SJCRH30 (cell line): ENCODE measurements around the gene ERN1. TPM values are rescaled to one million over a fixed set of nuclear protein-coding genes. Genes with fewer than 3 reads are reported as not detected.

Experiments
- DNase-seq, 2 experiments: peaks; one replicate each; pipeline ENCODE4 v3.0.0-alpha.2; 2015 to 2020
- H3K27ac ChIP-seq: fragments of 250-450 bp; sonication (Bioruptor Pico); 2 replicates; pipeline ENCODE4 v1.5.1; 2020; ENCODE audit warnings: mild to moderate bottlenecking, moderate library complexity
- H3K27me3 ChIP-seq: fragments of 250-450 bp; sonication (Bioruptor Pico); 2 replicates; pipeline ENCODE4 v1.5.1; 2020; ENCODE audit warnings: mild to moderate bottlenecking, moderate library complexity
- H3K36me3 ChIP-seq: fragments of 250-450 bp; sonication (Bioruptor Pico); 2 replicates; pipeline ENCODE4 v1.5.1; 2020; ENCODE audit warnings: mild to moderate bottlenecking, moderate library complexity
- H3K4me1 ChIP-seq: fragments of 250-450 bp; sonication (Bioruptor Pico); 2 replicates; pipeline ENCODE4 v1.5.1; 2020; ENCODE audit warnings: mild to moderate bottlenecking, moderate library complexity
- H3K4me3 ChIP-seq: fragments of 250-450 bp; sonication (Bioruptor Pico); 2 replicates; pipeline ENCODE4 v1.5.1; 2020; ENCODE audit warnings: mild to moderate bottlenecking, moderate library complexity
- H3K9me3 ChIP-seq: fragments of 250-450 bp; sonication (Bioruptor Pico); replicated peaks from 2 replicates; pipeline ENCODE4 v1.5.1; 2020; ENCODE audit warnings: mild to moderate bottlenecking, moderate library complexity
- total RNA-seq: library from RNA; depleted of rRNA; stranded (reverse); fragments of >200 nt; shearing (Covaris generic); gene quantifications from 2 replicates; pipeline ENCODE4 v1.2.3, GENCODE V29; 2014

ERN1 gene
- total RNA-seq, 1 experiment from 2014 or later: 2.2 TPM

DNA sequence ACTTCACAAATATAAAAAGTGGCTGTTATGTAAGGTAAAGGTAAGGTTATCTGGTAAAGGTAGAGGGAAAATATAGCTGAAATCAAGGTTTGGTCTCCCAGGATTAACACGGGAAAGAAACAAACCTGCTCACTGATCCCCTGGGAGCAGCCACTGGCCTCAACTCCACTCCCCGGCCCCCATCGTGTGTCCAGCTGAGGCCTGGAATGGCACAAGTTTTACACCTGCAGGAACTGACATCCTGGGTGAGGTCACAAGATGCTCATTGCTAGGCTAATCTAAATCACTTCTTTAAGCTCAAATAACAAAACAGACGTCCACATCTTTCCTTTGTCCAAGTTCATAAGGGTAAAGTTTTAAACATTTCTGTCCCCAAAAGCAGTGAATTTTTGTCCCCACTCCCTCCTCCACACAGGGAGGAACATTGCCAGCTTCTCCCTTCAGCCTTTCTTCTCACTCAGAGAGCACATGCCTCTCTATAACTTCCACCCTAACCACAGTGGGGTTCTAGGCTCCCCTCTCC, 46.3 kb downstream of the ERN1 start:
- Histone ChIP-seq H3K4me1 (peaks cover 5% of the 10 kb centered on the region; the same call in 1 of the 2 replicates), H3K4me3 (no peak overlapping the region), H3K9me3 (no peaks in the 10 kb centered on the region), H3K36me3 (no peaks in the 10 kb centered on the region), H3K27me3 (no peaks in the 10 kb centered on the region), H3K27ac (no peak overlapping the region)
- no peak for DNase-seq

DNA sequence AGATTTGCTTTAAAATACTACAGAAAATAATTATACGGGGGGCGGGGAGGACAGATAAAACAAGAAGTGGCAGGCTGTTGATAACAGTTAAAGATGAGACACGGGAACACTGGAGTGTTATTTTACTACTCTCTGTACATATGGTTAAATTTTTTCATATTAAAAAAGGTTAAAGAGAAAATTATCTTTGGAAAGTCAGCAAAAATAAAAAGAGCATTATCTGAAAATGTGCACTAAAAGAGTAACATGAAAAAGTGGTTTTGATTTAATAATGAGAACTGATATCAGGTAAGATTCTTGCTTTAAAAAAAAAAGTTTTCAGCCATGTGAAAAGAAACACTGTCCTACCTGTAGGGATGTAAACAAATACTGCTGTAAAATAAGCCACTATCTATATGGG, 46.9 kb downstream of the ERN1 start:
- no peak overlapping the region for H3K4me3 ChIP-seq
- H3K9me3 ChIP-seq: no peaks in the 10 kb centered on the region
- H3K27ac ChIP-seq: no peak overlapping the region
- no peaks in the 10 kb centered on the region for H3K36me3 ChIP-seq
- H3K4me1 ChIP-seq: peaks cover 5% of the 10 kb centered on the region; the same call in 1 of the 2 replicates
- H3K27me3 ChIP-seq: no peaks in the 10 kb centered on the region
- no peak for DNase-seq

DNA sequence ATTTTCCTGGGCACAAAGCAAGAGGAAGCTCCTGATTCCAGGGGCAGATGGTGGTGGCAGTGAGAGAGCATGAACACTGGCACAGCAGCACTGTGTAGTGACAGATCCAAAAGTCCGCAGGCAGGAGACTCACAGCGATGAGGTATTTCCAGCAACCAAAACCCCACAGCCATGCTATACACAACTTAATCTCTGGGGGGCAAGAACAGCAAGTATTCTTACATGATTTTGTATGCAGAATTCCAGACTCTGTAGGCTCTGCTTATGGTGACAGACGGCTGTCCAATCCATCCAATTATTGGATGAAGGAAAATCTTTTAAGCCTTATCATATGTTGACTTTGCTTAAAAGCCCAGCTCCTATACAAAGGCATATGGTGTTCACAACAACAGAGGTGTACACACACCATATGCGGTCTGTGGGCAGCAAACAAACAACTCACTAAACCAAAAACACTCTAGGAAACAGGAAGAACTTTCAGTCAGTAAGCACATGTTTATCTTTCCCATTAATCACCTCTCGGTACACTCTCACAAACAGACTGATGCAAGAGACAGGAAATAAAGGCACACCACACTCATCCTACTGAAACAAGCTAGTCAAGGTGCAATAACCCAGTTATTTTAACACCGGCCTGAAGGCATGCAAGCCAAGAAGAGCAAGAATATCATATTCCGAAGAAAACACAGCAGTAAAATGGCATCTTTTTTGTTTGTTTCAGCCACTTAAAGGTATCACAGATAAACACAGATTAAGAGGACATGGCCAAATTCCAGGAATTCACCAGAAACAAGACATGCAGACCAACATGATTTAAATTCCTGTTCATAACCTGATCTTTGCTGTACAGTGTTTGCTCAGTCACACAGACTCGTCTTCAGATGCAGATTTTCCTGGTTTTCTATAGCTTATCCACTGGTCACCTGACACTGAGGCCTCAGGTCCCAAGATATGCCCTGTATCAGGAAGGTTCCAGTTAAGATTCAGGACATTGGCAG, 47.8 kb downstream of the ERN1 start:
- H3K27me3 ChIP-seq: no peaks in the 10 kb centered on the region

DNA sequence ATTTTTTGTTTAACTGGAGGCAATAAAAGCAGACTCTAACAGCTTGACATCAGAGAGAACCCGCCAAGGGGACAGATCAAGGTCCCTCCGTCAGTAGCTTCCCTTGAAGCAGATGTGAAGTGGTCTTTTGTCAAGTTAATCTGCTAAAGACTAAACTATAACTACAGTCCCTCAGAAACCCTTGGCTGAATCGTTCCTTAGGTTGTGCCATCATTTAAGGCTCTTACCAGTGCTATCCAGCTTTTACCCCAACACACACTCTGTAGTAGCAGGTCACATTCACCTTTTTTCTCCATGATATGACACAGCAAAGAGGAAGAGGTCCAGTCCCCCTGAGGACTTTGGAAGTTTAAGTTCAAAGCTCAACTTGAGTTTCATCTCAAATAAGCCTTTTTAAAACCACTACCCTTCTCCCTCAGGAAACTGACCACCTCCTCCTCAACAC, 49.7 kb downstream of the ERN1 start:
- Histone ChIP-seq H3K4me1 (peaks cover 5% of the 10 kb centered on the region; the same call in 1 of the 2 replicates), H3K27me3 (no peaks in the 10 kb centered on the region), H3K4me3 (no peak overlapping the region), H3K36me3 (no peaks in the 10 kb centered on the region), H3K27ac (no peak overlapping the region), H3K9me3 (no peaks in the 10 kb centered on the region)
- no peak for DNase-seq

More for the DNA sequence above, 47.8 kb downstream of the ERN1 start:
- peaks cover 5% of the 10 kb centered on the region; the same call in 1 of the 2 replicates for H3K4me1 ChIP-seq
- no peaks in the 10 kb centered on the region for H3K9me3 ChIP-seq
- H3K36me3 ChIP-seq: no peaks in the 10 kb centered on the region
- peak in 1 of 2 experiments; percentile 13 for DNase-seq
- no peak overlapping the region for H3K4me3 ChIP-seq
- no peak overlapping the region for H3K27ac ChIP-seq

DNA sequence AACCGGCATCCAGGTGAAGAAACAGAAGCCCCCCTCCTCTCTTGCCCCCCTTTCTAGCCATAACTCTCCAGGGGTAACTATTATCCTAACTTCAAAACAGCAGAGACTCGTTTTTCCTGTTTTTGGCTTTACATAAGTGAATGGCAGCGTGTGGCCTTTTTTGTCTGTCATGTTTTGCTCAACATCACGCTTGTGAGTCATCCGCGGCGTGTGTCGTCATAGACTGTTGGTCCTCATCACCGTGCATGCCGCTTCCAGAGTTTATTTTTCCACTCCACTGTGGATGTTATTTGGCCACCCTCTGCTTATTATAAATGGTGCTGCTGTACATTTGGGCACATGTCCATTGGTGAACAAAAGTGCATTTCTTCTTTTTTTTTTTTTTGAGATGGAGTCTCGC, 52.6 kb downstream of the ERN1 start:
- Histone ChIP-seq H3K27ac (no peak overlapping the region), H3K36me3 (no peaks in the 10 kb centered on the region), H3K9me3 (no peaks in the 10 kb centered on the region), H3K27me3 (no peaks in the 10 kb centered on the region), H3K4me3 (no peak overlapping the region), H3K4me1 (peaks cover 4% of the 10 kb centered on the region; the same call in 1 of the 2 replicates)
- no peak for DNase-seq

DNA sequence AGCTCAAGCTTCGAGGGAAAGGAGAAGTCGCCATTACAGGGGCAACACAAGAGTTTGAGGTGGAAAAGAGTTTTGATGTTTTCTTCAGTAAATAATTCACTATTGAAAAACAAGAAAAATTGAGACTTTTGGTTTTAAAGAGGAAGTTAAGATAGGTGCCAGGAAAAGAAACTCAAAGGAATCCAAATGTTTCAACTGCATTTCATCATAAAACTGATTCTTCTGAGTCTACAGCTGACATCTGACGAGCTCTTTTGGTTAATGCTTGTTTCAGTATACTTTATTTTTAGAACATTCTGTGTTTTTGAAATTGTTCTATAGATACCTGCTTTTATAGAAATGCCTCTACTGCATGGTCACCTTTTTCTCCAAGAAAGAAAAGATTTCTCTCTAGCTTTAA, 54.0 kb downstream of the ERN1 start:
- no peak overlapping the region for H3K4me3 ChIP-seq
- H3K36me3 ChIP-seq: no peaks in the 10 kb centered on the region
- no peak overlapping the region for H3K27ac ChIP-seq
- no peak for DNase-seq
- no peaks in the 10 kb centered on the region for H3K9me3 ChIP-seq
- H3K27me3 ChIP-seq: no peaks in the 10 kb centered on the region
- H3K4me1 ChIP-seq: no peaks in the 10 kb centered on the region

DNA sequence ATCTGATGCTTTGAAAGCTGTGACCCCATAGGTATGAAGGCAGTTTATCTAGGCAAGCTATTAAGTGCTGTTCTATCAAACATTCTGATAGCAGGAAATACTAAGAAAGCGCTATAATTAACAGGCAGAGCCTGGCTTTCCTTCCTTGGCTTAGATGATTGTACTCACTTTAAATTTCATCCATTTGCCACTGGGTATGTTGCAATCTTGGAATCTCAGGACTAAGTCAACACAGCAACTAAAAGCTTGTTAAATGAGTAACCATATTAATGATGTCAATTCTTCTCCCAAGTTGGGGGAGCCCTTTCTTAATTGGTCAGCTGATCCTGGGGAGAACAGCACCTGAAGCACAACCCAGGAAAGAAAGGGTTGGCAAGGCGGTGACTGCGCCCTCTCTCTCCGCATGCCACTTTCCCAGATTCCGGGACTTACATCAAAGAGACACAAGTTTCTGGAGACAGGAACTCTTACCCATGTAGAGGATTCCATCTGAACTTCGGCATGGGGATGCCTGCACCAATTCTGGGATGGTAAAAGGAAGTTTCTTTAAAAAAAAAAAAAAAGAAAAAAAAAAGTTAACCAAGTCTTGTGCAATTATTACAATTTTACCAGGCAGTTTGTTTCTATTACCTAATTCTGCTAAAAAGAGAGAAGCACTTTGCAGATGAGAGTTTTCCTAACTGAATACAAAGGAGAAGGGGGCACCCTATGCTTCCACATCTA, 55.1 kb downstream of the ERN1 start:
- no peaks in the 10 kb centered on the region for H3K9me3 ChIP-seq
- no peaks in the 10 kb centered on the region for H3K4me1 ChIP-seq
- H3K27me3 ChIP-seq: no peaks in the 10 kb centered on the region
- no peak overlapping the region for H3K4me3 ChIP-seq
- no peaks in the 10 kb centered on the region for H3K36me3 ChIP-seq
- no peak for DNase-seq
- no peak overlapping the region for H3K27ac ChIP-seq

DNA sequence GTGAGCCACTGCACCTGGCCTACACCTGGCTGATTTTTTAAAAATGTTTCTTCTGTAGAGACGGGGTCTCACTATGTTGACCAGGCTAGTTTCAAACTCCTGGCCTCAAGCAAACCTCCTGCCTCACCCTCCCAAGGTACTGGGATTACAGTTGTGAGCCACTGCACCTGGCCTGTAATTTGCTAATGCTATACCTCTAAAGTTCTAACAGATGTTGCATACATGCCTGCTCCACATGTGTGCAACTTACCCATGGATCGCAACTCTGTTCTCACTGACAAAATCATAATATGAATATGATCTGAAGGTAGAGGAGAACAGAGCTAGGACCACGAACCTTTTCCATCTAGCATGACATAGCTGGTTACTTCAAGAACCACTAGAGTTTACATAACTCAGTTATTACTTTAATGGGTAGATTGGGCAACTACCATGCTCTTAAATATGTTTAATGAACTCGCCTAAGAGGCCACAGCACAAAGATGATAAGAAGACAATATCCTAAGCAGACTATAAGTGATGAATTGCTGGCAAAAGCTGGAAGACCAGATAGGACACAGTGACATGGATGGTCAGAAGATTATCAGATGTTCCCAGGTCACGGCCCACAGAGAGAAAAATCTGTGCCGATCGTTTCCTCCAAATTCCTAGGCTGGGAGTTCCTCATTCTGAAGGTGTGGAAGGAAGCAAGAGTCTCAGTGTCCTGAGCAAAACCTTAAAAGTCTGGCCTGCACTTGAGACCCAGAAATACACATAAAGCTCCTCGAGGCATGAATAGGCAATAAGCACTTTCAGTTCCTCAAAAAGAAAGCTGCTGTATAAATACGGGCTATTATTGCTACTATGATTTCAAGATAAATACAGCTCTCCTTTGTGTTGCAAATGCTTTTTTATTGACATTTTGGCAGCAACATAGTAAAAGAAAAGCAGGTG, 55.9 kb downstream of the ERN1 start:
- no peak for DNase-seq
- H3K36me3 ChIP-seq: no peaks in the 10 kb centered on the region
- no peaks in the 10 kb centered on the region for H3K27me3 ChIP-seq
- no peak overlapping the region for H3K4me3 ChIP-seq
- no peak overlapping the region for H3K27ac ChIP-seq
- H3K4me1 ChIP-seq: no peaks in the 10 kb centered on the region
- no peaks in the 10 kb centered on the region for H3K9me3 ChIP-seq

DNA sequence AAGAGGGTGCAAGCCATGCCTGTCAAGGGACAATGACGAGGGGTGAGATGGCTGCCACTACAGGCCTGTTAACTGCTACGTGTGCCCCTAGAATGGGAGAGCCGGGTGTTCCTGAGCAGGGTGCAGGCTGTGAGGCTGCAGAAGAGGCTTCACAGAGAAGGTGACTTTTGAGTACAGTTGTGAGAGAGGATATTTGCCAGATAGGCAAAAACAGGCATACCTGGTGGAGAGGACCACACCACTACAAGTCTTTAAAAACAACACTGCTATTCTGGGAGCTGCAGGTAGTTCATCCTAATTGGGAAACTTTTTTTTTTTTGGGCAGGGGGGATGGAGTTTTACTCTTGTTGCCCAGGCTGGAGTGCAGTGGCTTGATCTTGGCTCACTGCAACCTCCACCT, 58.8 kb downstream of the ERN1 start:
- Histone ChIP-seq H3K27ac (no peak overlapping the region), H3K36me3 (no peaks in the 10 kb centered on the region), H3K27me3 (no peaks in the 10 kb centered on the region), H3K4me1 (no peaks in the 10 kb centered on the region), H3K9me3 (no peaks in the 10 kb centered on the region), H3K4me3 (no peak overlapping the region)
- no peak for DNase-seq

DNA sequence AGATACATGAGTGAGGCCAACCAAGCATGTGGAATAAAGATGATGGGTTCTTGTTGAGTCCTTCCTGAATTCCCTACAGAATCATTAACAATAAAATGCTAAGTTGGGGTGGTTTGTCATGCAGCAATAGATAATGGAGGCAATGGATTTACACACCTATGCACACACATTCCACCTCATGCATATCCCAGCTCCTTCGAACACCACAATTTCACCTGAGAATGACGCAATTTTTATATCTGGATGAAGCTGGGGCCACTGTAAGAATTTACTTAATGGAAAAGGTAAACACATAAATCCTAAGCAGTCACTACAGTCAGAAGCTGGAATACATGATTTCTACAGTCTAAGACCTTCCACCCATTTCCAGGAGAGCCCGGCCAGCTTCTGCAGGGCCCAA, 59.7 kb downstream of the ERN1 start:
- H3K27me3 ChIP-seq: no peaks in the 10 kb centered on the region
- no peaks in the 10 kb centered on the region for H3K9me3 ChIP-seq
- no peaks in the 10 kb centered on the region for H3K4me1 ChIP-seq
- DNase-seq: no peak
- no peaks in the 10 kb centered on the region for H3K36me3 ChIP-seq
- H3K4me3 ChIP-seq: no peak overlapping the region
- no peak overlapping the region for H3K27ac ChIP-seq

DNA sequence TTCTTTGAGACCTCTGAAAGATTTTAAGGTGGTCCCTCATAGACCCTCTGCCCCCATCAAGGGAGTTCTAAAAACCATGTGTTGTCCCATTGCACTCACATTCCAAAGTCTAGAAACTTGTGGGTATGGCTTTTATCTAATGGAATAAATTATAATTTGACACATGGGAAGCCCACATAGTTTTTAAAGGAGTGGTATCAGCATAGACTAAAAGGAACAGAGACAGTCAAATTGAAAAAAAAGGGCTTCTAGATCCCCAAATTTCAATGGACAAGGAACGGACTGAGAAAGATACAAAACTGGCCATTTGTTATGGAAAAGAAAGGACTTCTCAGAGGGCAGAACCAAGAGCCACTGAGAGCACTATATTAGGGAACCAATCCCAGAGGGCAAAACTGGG, 60.8 kb downstream of the ERN1 start:
- no peak overlapping the region for H3K4me3 ChIP-seq
- no peaks in the 10 kb centered on the region for H3K4me1 ChIP-seq
- H3K36me3 ChIP-seq: no peaks in the 10 kb centered on the region
- H3K27me3 ChIP-seq: no peaks in the 10 kb centered on the region
- no peaks in the 10 kb centered on the region for H3K9me3 ChIP-seq
- H3K27ac ChIP-seq: no peak overlapping the region
- DNase-seq: no peak

DNA sequence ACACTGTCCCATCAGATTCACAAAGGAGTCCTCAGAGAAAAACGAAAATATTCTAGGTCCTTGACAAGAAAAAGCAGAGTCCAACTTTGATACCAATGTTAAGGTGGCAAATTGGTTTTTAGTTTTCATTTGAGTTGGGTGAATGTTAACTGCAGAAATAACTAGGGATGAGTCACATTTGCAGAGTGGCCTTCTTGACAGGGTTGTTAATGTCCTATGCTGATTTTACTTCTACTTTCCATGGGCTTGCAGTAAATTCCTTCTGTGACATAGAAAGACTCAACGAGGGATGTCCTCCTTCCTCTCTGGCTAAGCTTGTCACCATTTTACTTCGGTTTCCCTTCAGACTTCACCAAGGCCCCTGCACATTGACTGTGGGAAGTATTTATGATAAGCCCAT, 62.3 kb downstream of the ERN1 start:
- Histone ChIP-seq H3K4me1 (no peaks in the 10 kb centered on the region), H3K36me3 (no peaks in the 10 kb centered on the region), H3K9me3 (no peaks in the 10 kb centered on the region), H3K27ac (no peak overlapping the region), H3K27me3 (no peaks in the 10 kb centered on the region), H3K4me3 (no peak overlapping the region)
- DNase-seq: no peak

DNA sequence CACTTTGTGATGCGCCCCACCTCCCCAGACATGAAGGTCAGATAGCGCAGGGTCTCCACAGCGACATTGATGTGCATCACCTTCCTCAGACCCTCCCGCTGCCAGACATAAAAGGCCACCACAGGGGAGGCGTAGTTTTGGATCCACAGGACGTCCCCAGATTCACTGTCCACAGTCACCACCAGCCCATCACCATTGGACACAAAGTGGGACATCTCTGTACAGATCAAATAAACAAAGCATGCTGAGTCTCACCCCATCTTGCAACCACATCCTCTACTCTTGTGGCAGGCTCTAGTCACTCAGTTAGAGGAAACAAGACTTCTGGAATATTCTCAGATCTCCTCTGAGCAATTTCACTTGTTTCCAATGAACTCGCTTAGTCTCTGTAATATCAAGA, 63.2 kb downstream of the ERN1 start:
- no peaks in the 10 kb centered on the region for H3K9me3 ChIP-seq
- H3K27me3 ChIP-seq: no peaks in the 10 kb centered on the region
- no peak for DNase-seq
- H3K4me3 ChIP-seq: no peak overlapping the region
- H3K36me3 ChIP-seq: no peaks in the 10 kb centered on the region
- no peak overlapping the region for H3K27ac ChIP-seq
- H3K4me1 ChIP-seq: no peaks in the 10 kb centered on the region

DNA sequence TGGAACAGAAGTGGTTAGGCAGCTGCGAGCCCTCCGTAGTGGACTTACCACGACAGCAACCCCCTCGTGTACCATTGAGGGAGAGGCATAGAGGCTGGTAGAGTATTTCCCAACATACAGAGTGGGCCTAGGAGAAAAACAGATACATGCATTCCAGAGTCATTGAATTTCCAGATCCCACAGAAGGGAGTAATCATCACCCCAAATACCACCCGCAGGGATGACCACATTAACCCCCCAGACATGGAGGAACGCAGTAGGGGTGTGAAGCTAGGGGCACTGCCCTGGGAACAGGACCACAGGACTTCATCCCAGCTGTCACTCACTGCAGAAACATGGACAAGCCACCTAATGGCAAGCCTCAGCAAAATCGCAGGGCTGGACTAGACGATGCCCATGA, 64.8 kb downstream of the ERN1 start:
- H3K9me3 ChIP-seq: no peaks in the 10 kb centered on the region
- no peaks in the 10 kb centered on the region for H3K36me3 ChIP-seq
- no peaks in the 10 kb centered on the region for H3K27me3 ChIP-seq
- no peak overlapping the region for H3K4me3 ChIP-seq
- H3K27ac ChIP-seq: no peak overlapping the region
- H3K4me1 ChIP-seq: no peaks in the 10 kb centered on the region
- no peak for DNase-seq
